Keratinocyte (primary cell): ENCODE results near the gene ZNF236. TPM values are rescaled to one million over a fixed set of nuclear protein-coding genes. Genes with fewer than 3 reads are reported as not detected.

Source experiments
- DNase-seq: peaks from one replicate; pipeline ENCODE4 v3.0.0-alpha.2; 2011; ENCODE audit warnings: low read depth, missing footprints, low spot score
- FAIRE-seq: peaks from 2 replicates; lab custom pipeline; 2011; peaks lifted over from hg19 to GRCh38; lab: Jason Lieb, UNC
- H2AFZ ChIP-seq: 2 replicates; pipeline ENCODE4 v1.6.0; 2012; ENCODE audit warnings: low read length, control low read depth, inconsistent platforms; ENCODE audit not compliant: control insufficient read depth
- H3K27ac ChIP-seq: 2 replicates; pipeline ENCODE4 v1.5.1; 2011; ENCODE audit warnings: low read length; ENCODE audit not compliant: control insufficient read depth, insufficient read depth
- H3K27me3 ChIP-seq: 3 replicates; pipeline ENCODE4 v1.6.0; 2011; ENCODE audit warnings: low read length; ENCODE audit not compliant: control insufficient read depth, insufficient read depth; ENCODE audit errors: extremely low read depth
- H3K36me3 ChIP-seq, 2 experiments: 2 replicates in 1 of 2; 3 replicates in 1 of 2; pipeline ENCODE4 v1.5.1; 2011; ENCODE audit warnings: low read length in 2 of 2, mild to moderate bottlenecking in 1 of 2; ENCODE audit not compliant: control insufficient read depth in 2 of 2, insufficient read depth in 2 of 2; ENCODE audit errors: extremely low read depth in 1 of 2
- H3K4me1 ChIP-seq: 3 replicates; pipeline ENCODE4 v1.5.1; 2011; ENCODE audit warnings: low read length; ENCODE audit not compliant: control insufficient read depth, insufficient read depth; ENCODE audit errors: extremely low read depth
- H3K4me2 ChIP-seq: 3 replicates; pipeline ENCODE4 v1.6.0; 2011; ENCODE audit warnings: low read depth, low read length; ENCODE audit not compliant: control insufficient read depth, insufficient read depth; ENCODE audit errors: extremely low read depth
- H3K4me3 ChIP-seq, 3 experiments: fragments of 200-600 bp in 1 of 3; sonication (generic) in 1 of 3; 2 replicates in 2 of 3; 3 replicates in 1 of 3; pipeline ENCODE4 v1.5.1; 2011 to 2016; ENCODE audit warnings: low read length in 3 of 3, mild to moderate bottlenecking in 3 of 3, control low read depth in 2 of 3, inconsistent platforms in 1 of 3, low read depth in 1 of 3, mixed read lengths in 1 of 3, mixed run types in 1 of 3, moderate library complexity in 1 of 3; ENCODE audit not compliant: control insufficient read depth in 2 of 3, insufficient read depth in 2 of 3; ENCODE audit errors: extremely low read depth in 1 of 3
- H3K79me2 ChIP-seq: 2 replicates; pipeline ENCODE4 v1.6.0; 2012; ENCODE audit warnings: low read length; ENCODE audit not compliant: control insufficient read depth, insufficient read depth
- H3K9ac ChIP-seq: 3 replicates; pipeline ENCODE4 v1.6.0; 2011; ENCODE audit warnings: low read length; ENCODE audit not compliant: control insufficient read depth, insufficient read depth; ENCODE audit errors: extremely low read depth
- H3K9me1 ChIP-seq: 3 replicates; pipeline ENCODE4 v1.6.0; 2011; ENCODE audit warnings: low read length; ENCODE audit not compliant: control insufficient read depth, insufficient read depth; ENCODE audit errors: extremely low read depth
- H3K9me3 ChIP-seq: 2 replicates; pipeline ENCODE4 v1.5.1; 2012; ENCODE audit warnings: low read depth, low read length; ENCODE audit not compliant: control insufficient read depth
- H4K20me1 ChIP-seq: 3 replicates; pipeline ENCODE4 v1.6.0; 2011; ENCODE audit warnings: low read length; ENCODE audit not compliant: control insufficient read depth, insufficient read depth; ENCODE audit errors: extremely low read depth
- EZH2 ChIP-seq: IDR thresholded peaks from one replicate; pipeline ENCODE4 v1.6.1; 2012; ENCODE audit warnings: inconsistent platforms, mild to moderate bottlenecking, low read length, moderate library complexity
- dilution Hi-C: fragments of 300-500 bp; cut with MboI; formaldehyde crosslinking; loops from one replicate; pipeline ENCODE4 v1.7.0; 2020; ENCODE audit warnings: low sequenced_read_pairs; ENCODE audit not compliant: extremely low pct_ligation_motif_present
- polyA plus RNA-seq, 5 experiments: library from polyadenylated mRNA; depleted of rRNA in 3 of 5; stranded (reverse) in 3 of 5; stranded (forward) in 1 of 5; unstranded in 1 of 5; fragments of >200 nt; gene quantifications; 1 replicate in 1 of 5; 2 replicates in 3 of 5; 3 replicates in 1 of 5; pipeline versions ENCODE4 v1.2.1 to v1.2.3, GENCODE V29; 2011 to 2012; ENCODE audit warnings: missing spikeins in 2 of 5, low read depth in 1 of 5, low replicate concordance in 1 of 5
- TF ChIP-seq, protein P1 (sequence below), 3 experiments: IDR thresholded peaks in 1 of 3; conservative IDR thresholded peaks in 1 of 3; optimal IDR thresholded peaks in 1 of 3; 2 replicates in 2 of 3; 3 replicates in 1 of 3; pipeline versions ENCODE3 to v1.5.1; 2011; ENCODE audit warnings: low read length in 3 of 3, mild to moderate bottlenecking in 3 of 3, moderate library complexity in 2 of 3, control low read depth in 1 of 3, inconsistent platforms in 1 of 3; ENCODE audit not compliant: insufficient read depth in 2 of 3; ENCODE audit errors: extremely low read depth in 1 of 3

Gene ZNF236
- polyA plus RNA-seq, 1 donor (not counting 4 experiments of a cell fraction or from before 2014, with no cell fraction given), result 4.5 TPM

DNA sequence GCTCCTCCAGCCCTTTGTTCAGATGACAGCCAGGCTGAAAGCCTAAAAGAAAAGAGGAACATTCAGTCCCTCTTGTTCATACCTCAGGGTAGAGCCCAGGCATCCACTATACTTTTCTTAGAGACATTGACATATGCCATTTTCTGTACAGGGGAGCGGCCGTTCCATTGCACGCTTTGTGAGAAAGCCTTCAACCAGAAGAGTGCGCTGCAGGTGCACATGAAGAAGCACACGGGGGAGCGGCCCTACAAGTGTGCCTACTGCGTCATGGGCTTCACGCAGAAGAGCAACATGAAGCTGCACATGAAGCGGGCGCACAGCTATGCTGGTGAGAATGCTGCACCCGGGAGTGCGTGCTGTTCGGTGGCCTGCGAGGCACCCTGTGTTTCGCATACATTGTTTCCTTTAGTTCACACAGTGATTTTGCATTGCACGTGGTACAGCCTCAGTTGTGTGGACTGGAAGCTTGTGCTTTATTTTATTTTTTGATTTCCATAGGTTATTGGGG lies 138.2 kb downstream of the ZNF236 start:
- Histone ChIP-seq H3K27ac (no peak overlapping the region), H3K9me1 (no peaks in the 10 kb centered on the region), H3K27me3 (no peaks in the 10 kb centered on the region), H4K20me1 (no peaks in the 10 kb centered on the region), H3K9me3 (no peaks in the 10 kb centered on the region), H3K36me3 (peaks cover 7 to 13% of the 10 kb centered on the region in 2 experiments), H3K9ac (no peak overlapping the region), H3K4me3 (no peak overlapping the region), H3K4me1 (no peaks in the 10 kb centered on the region), H3K79me2 (no peaks in the 10 kb centered on the region), H3K4me2 (no peak overlapping the region), H2AFZ (no peak overlapping the region)
- dilution Hi-C loops, result no loop called here
- DNase-seq, result no peak
- no peak for FAIRE-seq
- no peak for TF ChIP-seq EZH2
- TF ChIP-seq, protein P1, sequence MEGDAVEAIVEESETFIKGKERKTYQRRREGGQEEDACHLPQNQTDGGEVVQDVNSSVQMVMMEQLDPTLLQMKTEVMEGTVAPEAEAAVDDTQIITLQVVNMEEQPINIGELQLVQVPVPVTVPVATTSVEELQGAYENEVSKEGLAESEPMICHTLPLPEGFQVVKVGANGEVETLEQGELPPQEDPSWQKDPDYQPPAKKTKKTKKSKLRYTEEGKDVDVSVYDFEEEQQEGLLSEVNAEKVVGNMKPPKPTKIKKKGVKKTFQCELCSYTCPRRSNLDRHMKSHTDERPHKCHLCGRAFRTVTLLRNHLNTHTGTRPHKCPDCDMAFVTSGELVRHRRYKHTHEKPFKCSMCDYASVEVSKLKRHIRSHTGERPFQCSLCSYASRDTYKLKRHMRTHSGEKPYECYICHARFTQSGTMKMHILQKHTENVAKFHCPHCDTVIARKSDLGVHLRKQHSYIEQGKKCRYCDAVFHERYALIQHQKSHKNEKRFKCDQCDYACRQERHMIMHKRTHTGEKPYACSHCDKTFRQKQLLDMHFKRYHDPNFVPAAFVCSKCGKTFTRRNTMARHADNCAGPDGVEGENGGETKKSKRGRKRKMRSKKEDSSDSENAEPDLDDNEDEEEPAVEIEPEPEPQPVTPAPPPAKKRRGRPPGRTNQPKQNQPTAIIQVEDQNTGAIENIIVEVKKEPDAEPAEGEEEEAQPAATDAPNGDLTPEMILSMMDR (optimal IDR thresholded peaks at IDR 0.05 in 1 of 3, IDR thresholded peaks at IDR 0.05 in 1 of 3, conservative IDR thresholded peaks at IDR 0.05 in 1 of 3; ENCODE audit: extremely low read depth in 1 of 3, insufficient read depth in 2 of 3, low read length in 3 of 3), result no peak

DNA sequence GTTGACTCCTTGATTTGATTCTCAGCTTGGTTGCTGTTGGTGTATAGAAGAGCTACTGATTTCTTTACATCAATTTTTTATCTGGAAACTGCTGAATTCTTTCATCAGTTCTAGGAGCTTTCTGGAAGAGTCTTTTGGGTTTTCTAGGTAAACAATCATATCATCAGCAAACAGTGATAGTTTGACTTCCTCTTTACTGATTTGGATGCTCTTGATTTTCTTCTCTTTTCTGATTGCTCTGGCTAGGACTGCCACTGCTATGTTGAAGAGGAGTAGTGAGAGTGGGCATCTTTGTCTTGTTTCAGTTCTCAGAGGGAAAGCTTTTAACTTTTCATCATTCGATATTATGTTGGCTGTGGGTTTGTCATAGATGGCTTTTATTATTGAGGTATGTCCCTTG lies 140.5 kb downstream of the ZNF236 start:
- H4K20me1 ChIP-seq, result no peaks in the 10 kb centered on the region
- H3K9me3 ChIP-seq, result no peaks in the 10 kb centered on the region
- dilution Hi-C loops, result no loop called here
- FAIRE-seq (no peak), DNase-seq (no peak)
- peaks cover 6% of the 10 kb centered on the region for H3K79me2 ChIP-seq
- H3K4me2 ChIP-seq, result no peak overlapping the region
- peaks cover 6 to 14% of the 10 kb centered on the region in 2 experiments for H3K36me3 ChIP-seq
- no peaks in the 10 kb centered on the region for H3K9me1 ChIP-seq
- H3K27ac ChIP-seq, result no peak overlapping the region
- H3K9ac ChIP-seq, result no peak overlapping the region
- no peak overlapping the region for H2AFZ ChIP-seq
- no peaks in the 10 kb centered on the region for H3K4me1 ChIP-seq
- TF ChIP-seq, protein P1 (optimal IDR thresholded peaks at IDR 0.05 in 1 of 3, IDR thresholded peaks at IDR 0.05 in 1 of 3, conservative IDR thresholded peaks at IDR 0.05 in 1 of 3; ENCODE audit: extremely low read depth in 1 of 3, insufficient read depth in 2 of 3, low read length in 3 of 3), result no peak
- no peak for TF ChIP-seq EZH2
- H3K4me3 ChIP-seq, result no peak overlapping the region
- no peaks in the 10 kb centered on the region for H3K27me3 ChIP-seq
